HepG2 (cell line): ENCODE measurements around the gene GNG12. TPM values are rescaled to one million over a fixed set of nuclear protein-coding genes. Genes with fewer than 3 reads are reported as not detected.
A peak's percentile ranks its signal among the peaks of the same experiment; 100 is the strongest.

Experiments used
- DNMT3B ChIP-seq: conservative IDR thresholded peaks from 2 replicates; pipeline ENCODE4 v1.6.1; 2016; ENCODE audit warnings: missing biosample characterization, control low read depth
- FIP1L1 ChIP-seq: fragments of 200-400 bp; formaldehyde crosslinking; IDR thresholded peaks from 2 replicates; pipeline ENCODE4 v1.6.1; 2018; ENCODE audit warnings: low read depth, mild to moderate bottlenecking, low read length, moderate library complexity, borderline replicate concordance; ENCODE audit not compliant: insufficient read depth
- FOXK1 ChIP-seq: sonication (generic); formaldehyde crosslinking; IDR thresholded peaks from 2 replicates; pipeline ENCODE4 v1.4.0; 2020; ENCODE audit warnings: low read depth, missing genetic modification reagents, borderline replicate concordance
- GLMP ChIP-seq: sonication (generic); formaldehyde crosslinking; IDR thresholded peaks from 2 replicates; pipeline ENCODE4 v1.9.0; 2021; ENCODE audit warnings: missing genetic modification reagents, mild to moderate bottlenecking, borderline replicate concordance
- GMEB1 ChIP-seq: sonication (generic); formaldehyde crosslinking; IDR thresholded peaks from 2 replicates; pipeline ENCODE4 v1.5.1; 2020; ENCODE audit warnings: missing genetic modification reagents, mild to moderate bottlenecking, borderline replicate concordance
- MAFG ChIP-seq: sonication (generic); formaldehyde crosslinking; IDR thresholded peaks from 2 replicates; pipeline ENCODE4 v1.5.1; 2020; ENCODE audit warnings: mild to moderate bottlenecking, missing genetic modification reagents
- MED1 ChIP-seq: sonication (generic); formaldehyde crosslinking; IDR thresholded peaks from 2 replicates; pipeline ENCODE4 v1.4.0; 2020; ENCODE audit warnings: missing genetic modification reagents
- MTA1 ChIP-seq: sonication (generic); formaldehyde crosslinking; IDR thresholded peaks from 2 replicates; pipeline ENCODE4 v1.4.0; 2020; ENCODE audit warnings: missing genetic modification reagents, mild to moderate bottlenecking, borderline replicate concordance
- NONO ChIP-seq, 2 experiments: fragments of 450-650 bp in 1 of 2; sonication (generic) in 1 of 2; formaldehyde crosslinking in 1 of 2; IDR thresholded peaks in 1 of 2; conservative IDR thresholded peaks in 1 of 2; 2 replicates each; pipeline versions ENCODE4 v1.6.1 to v1.8.0; 2017 to 2022; ENCODE audit warnings: mild to moderate bottlenecking in 1 of 2, missing genetic modification reagents in 1 of 2, moderate library complexity in 1 of 2
- PCBP1 ChIP-seq: fragments of 200-400 bp; formaldehyde crosslinking; IDR thresholded peaks from 2 replicates; pipeline ENCODE4 v1.6.1; 2017; ENCODE audit warnings: mild to moderate bottlenecking, low read depth, low read length, borderline replicate concordance
- RFXAP ChIP-seq: sonication (generic); formaldehyde crosslinking; IDR thresholded peaks from 2 replicates; pipeline ENCODE4 v1.4.0; 2020; ENCODE audit warnings: missing genetic modification reagents, borderline replicate concordance
- RNF2 ChIP-seq: fragments of 450-650 bp; conservative IDR thresholded peaks from 2 replicates; pipeline ENCODE4 v1.6.1; 2016; ENCODE audit warnings: low read depth
- SMYD3 ChIP-seq: sonication (generic); formaldehyde crosslinking; IDR thresholded peaks from 2 replicates; pipeline ENCODE4 v1.8.1; 2023; ENCODE audit warnings: mild to moderate bottlenecking, missing genetic modification reagents
- SRY ChIP-seq: sonication (generic); formaldehyde crosslinking; IDR thresholded peaks from 2 replicates; pipeline ENCODE4 v1.8.0; 2022; ENCODE audit warnings: mild to moderate bottlenecking, missing genetic modification reagents
- ZFP90 ChIP-seq: sonication (generic); formaldehyde crosslinking; IDR thresholded peaks from 2 replicates; pipeline ENCODE4 v1.8.0; 2022; ENCODE audit warnings: missing genetic modification reagents, mild to moderate bottlenecking, inconsistent platforms, borderline replicate concordance
- ZFYVE20 ChIP-seq: sonication (generic); formaldehyde crosslinking; IDR thresholded peaks from 2 replicates; pipeline ENCODE4 v1.8.0; 2023; ENCODE audit warnings: low read depth, mild to moderate bottlenecking, moderate library complexity, missing genetic modification reagents, borderline replicate concordance
- ZKSCAN8 ChIP-seq: IDR thresholded peaks from 2 replicates; pipeline ENCODE4 v1.6.1; 2016; ENCODE audit warnings: borderline replicate concordance, missing genetic modification reagents, missing compliant biosample characterization
- ZNF180 ChIP-seq: sonication (generic); formaldehyde crosslinking; IDR thresholded peaks from 2 replicates; pipeline ENCODE4 v1.4.0; 2020; ENCODE audit warnings: low read depth, missing genetic modification reagents, borderline replicate concordance
- ZNF446 ChIP-seq: sonication (generic); formaldehyde crosslinking; IDR thresholded peaks from 2 replicates; pipeline ENCODE4 v1.5.0; 2020; ENCODE audit warnings: mild to moderate bottlenecking, missing genetic modification reagents
- ZNF546 ChIP-seq: sonication (generic); formaldehyde crosslinking; conservative IDR thresholded peaks from 2 replicates; pipeline ENCODE4 v1.8.1; 2023; ENCODE audit warnings: mild to moderate bottlenecking, missing genetic modification reagents
- ZNF766 ChIP-seq: sonication (generic); formaldehyde crosslinking; IDR thresholded peaks from 2 replicates; pipeline ENCODE4 v1.5.0; 2020; ENCODE audit warnings: missing genetic modification reagents, borderline replicate concordance
- polyA plus RNA-seq, 8 experiments: library from polyadenylated mRNA; depleted of rRNA in 3 of 8; stranded (reverse) in 7 of 8; unstranded in 1 of 8; fragments of >200 nt; fragmentation: Illumina TruSeq in 4 of 8; extraction: Trizol in 4 of 8; gene quantifications; 2 replicates each; pipeline versions ENCODE4 v1.2.1 to v1.2.3, GENCODE V29; 2011 to 2016; ENCODE audit warnings: low read depth in 4 of 8, missing spikeins in 1 of 8, mixed read lengths in 1 of 8; ENCODE audit not compliant: insufficient read depth in 1 of 8
- total RNA-seq, 5 experiments: library from RNA; depleted of rRNA; stranded (reverse); fragments of >200 nt; fragmentation: Illumina TruSeq; extraction: Trizol; gene quantifications; 2 replicates each; pipeline ENCODE4 v1.2.3, GENCODE V29; 2016; ENCODE audit warnings: low read depth in 1 of 5
- TF ChIP-seq, protein P1 (sequence below): IDR thresholded peaks from 2 replicates; pipeline ENCODE4 v1.6.1; 2016; ENCODE audit warnings: missing compliant biosample characterization, missing genetic modification reagents, borderline replicate concordance
- TF ChIP-seq, protein P2 (sequence below): sonication (generic); formaldehyde crosslinking; IDR thresholded peaks from 2 replicates; pipeline ENCODE4 v1.5.0; 2020; ENCODE audit warnings: missing genetic modification reagents

The GNG12 gene
- total and polyA plus RNA-seq, 2 of the 13 experiments (the other 11 are each of a cell fraction or from before 2014, with no cell fraction given), result 0.11 TPM

DNA sequence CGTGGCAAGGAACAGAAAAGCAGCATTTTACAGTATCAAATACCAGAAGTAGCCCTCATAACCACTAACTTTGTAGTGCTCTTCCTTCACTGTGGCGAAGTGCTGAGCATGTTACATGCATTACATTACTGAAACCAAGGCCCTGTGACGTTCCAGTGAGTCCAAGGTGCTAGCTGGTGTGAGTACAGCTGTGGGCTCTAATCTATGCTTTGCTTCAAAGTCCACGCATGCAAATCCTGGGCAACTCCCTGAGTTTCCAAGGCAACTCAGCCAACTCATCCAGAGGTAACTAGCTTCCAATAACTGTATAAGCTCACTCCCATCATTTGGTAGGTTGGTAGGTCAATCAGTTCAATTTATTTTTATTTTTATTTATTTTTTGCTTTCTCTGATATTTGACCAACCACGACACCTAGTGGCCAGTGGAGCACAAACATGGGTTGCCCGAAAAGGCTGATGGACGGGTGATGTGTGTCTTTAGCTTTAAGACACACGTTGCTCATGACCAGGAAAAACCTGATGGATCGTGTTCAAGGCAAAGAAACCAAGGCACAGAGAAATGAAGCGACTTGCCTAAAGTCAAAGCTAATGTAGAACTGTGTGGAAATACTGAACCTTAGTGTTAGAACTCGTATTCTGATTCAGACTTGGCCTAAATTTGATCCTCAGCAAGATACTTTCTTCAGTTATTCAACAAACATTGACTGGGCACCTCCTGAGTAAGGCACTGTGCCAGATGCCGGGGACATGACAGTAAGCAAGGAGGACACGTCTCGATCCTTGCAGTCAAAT, 73.0 kb downstream of the GNG12 start (continued):
- no peak for TF ChIP-seq GLMP (CRISPR knock-in tag)
- no peak for TF ChIP-seq PCBP1
- TF ChIP-seq ZFP90 (CRISPR knock-in tag), result no peak
- TF ChIP-seq NONO (IDR thresholded peaks at IDR 0.05), result no peak
- no peak for TF ChIP-seq NONO (CRISPR knock-in tag; conservative IDR thresholded peaks at IDR 0.05)
- TF ChIP-seq ZNF446 (CRISPR knock-in tag), result no peak
- TF ChIP-seq ZNF766 (CRISPR knock-in tag), result peak; percentile 62; the same call in 1 of the 2 replicates
- no peak for TF ChIP-seq RNF2
- no peak for TF ChIP-seq MAFG (CRISPR knock-in tag)
- TF ChIP-seq ZKSCAN8, result 0 out of 2 replicates have a peak, but pooled peaks have one; percentile 19
- peak; percentile 58; the same call in 1 of the 2 replicates for TF ChIP-seq MED1 (CRISPR knock-in tag)
- no peak for TF ChIP-seq ZNF546 (CRISPR knock-in tag)
- TF ChIP-seq FOXK1, result no peak
- no peak for TF ChIP-seq MTA1
- TF ChIP-seq GMEB1 (CRISPR knock-in tag), result no peak; the same call in 1 of the 2 replicates
- no peak for TF ChIP-seq SRY (CRISPR knock-in tag)
- TF ChIP-seq SMYD3 (CRISPR knock-in tag), result peak; percentile 35; the same call in 1 of the 2 replicates
- no peak for TF ChIP-seq ZFYVE20 (CRISPR knock-in tag)
- TF ChIP-seq RFXAP, result no peak
- TF ChIP-seq, protein P1, sequence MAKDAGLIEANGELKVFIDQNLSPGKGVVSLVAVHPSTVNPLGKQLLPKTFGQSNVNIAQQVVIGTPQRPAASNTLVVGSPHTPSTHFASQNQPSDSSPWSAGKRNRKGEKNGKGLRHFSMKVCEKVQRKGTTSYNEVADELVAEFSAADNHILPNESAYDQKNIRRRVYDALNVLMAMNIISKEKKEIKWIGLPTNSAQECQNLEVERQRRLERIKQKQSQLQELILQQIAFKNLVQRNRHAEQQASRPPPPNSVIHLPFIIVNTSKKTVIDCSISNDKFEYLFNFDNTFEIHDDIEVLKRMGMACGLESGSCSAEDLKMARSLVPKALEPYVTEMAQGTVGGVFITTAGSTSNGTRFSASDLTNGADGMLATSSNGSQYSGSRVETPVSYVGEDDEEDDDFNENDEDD (CRISPR knock-in tag), result no peak
- no peak for TF ChIP-seq ZNF180 (CRISPR knock-in tag)
- TF ChIP-seq, protein P2, sequence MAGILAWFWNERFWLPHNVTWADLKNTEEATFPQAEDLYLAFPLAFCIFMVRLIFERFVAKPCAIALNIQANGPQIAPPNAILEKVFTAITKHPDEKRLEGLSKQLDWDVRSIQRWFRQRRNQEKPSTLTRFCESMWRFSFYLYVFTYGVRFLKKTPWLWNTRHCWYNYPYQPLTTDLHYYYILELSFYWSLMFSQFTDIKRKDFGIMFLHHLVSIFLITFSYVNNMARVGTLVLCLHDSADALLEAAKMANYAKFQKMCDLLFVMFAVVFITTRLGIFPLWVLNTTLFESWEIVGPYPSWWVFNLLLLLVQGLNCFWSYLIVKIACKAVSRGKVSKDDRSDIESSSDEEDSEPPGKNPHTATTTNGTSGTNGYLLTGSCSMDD (CRISPR knock-in tag), result no peak
- TF ChIP-seq DNMT3B (CRISPR knock-in tag), result peak; percentile 48; the same call in 1 of the 2 replicates
- TF ChIP-seq FIP1L1, result no peak
